Hematopoietic multipotent progenitor cell treated with erythropoietin and hydrocortisone succinate and interleukin-3 and kit ligand, for 17 days (in vitro differentiated cells): ENCODE measurements around the gene NTN5.
"Not testable (repeated sequence)": the region's sequence is repeated elsewhere in the genome, so short reads cannot be mapped to it uniquely, and the experiment has no call there.

Experiments
- DNase-seq: peaks from one replicate; pipeline ENCODE4 v3.0.0-alpha.2; 2015; ENCODE audit warnings: low spot score

NTN5 gene

GRCh38 chr19:48670699-48671445 lies 1.9 kb downstream of the NTN5 start:
- DNase-seq, result no peak

GRCh38 chr19:48669903-48670668 lies 2.7 kb downstream of the NTN5 start:
- DNase-seq, result no peak

GRCh38 chr19:48668761-48669160 lies 4.1 kb downstream of the NTN5 start:
- no peak for DNase-seq

- DNase-seq, result no peak
These were observed 4.5 kb downstream of the NTN5 start for GRCh38 chr19:48668332-48668731.

- no peak for DNase-seq
These were observed 7.0 kb downstream of the NTN5 start for GRCh38 chr19:48665786-48666185.

- no peak for DNase-seq
These were observed 8.3 kb downstream of the NTN5 start for GRCh38 chr19:48664476-48664875.

- no peak for DNase-seq
These were observed 9.2 kb downstream of the NTN5 start for GRCh38 chr19:48663667-48664066.

- DNase-seq, result no peak
These were observed 11.1 kb downstream of the NTN5 start for GRCh38 chr19:48661711-48662090.

GRCh38 chr19:48660852-48661710 lies 11.7 kb downstream of the NTN5 start:
- DNase-seq, result peak; percentile 82

- no peak for DNase-seq
These were observed 13.0 kb downstream of the NTN5 start for GRCh38 chr19:48659768-48660167.

GRCh38 chr19:48658483-48658882 lies 14.3 kb downstream of the NTN5 start:
- DNase-seq, result no peak

GRCh38 chr19:48657828-48658227 lies 15.0 kb downstream of the NTN5 start:
- DNase-seq, result not testable (repeated sequence)

GRCh38 chr19:48656840-48657474 lies 15.9 kb downstream of the NTN5 start:
- no peak for DNase-seq

- DNase-seq, result no peak
These were observed 18.3 kb downstream of the NTN5 start for GRCh38 chr19:48654299-48655059.

- DNase-seq, result no peak
These were observed 21.2 kb downstream of the NTN5 start for GRCh38 chr19:48651683-48652048.

GRCh38 chr19:48650974-48651682 lies 21.7 kb downstream of the NTN5 start:
- DNase-seq, result no peak

GRCh38 chr19:48648134-48648533 lies 24.7 kb downstream of the NTN5 start:
- no peak for DNase-seq

GRCh38 chr19:48646722-48647216 lies 26.0 kb downstream of the NTN5 start:
- DNase-seq, result no peak

- DNase-seq, result peak; percentile 64
These were observed 26.7 kb downstream of the NTN5 start, which contains the start of gene CA11 for GRCh38 chr19:48646001-48646721. Gene CA11 (minus strand): TSS chr19:48646187. CDS start chr19:48645632, 555 bp downstream.

GRCh38 chr19:48645620-48646000 lies 27.2 kb downstream of the NTN5 start:
- no peak for DNase-seq
